Measurements from ENCODE around the gene PROM1. TPM values are rescaled to one million over a fixed set of nuclear protein-coding genes. Genes with fewer than 3 reads are reported as not detected.

The PROM1 gene
- total RNA-seq, 1 experiment from 2014 or later: 65.1 TPM

DNA sequence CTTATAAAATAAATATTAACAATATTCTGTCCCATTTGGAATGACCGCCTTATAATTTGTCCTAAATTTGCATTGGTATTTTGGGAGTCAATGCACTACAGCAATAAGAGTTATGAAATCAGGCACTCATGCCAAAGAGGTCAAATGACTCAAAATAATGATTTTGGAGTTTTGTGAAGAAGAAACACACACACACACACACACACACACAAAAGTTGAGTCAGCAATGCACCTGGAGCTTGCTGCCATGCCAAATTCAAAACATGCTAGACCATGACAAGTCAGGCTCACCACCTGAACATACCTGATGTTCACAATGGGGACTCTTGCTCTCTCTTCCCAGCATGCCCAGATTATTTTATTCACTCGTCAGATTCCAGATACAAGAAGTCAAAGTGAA lies 56.7 kb downstream of the PROM1 start:
- H3K27me3 Mint-ChIP-seq (ENCODE audit: low read depth): no peaks in the 10 kb centered on the region
- no peak for DNase-seq (ENCODE audit: low spot score)
- no peaks in the 10 kb centered on the region for H3K9me3 Mint-ChIP-seq
- H3K4me3 Mint-ChIP-seq: no peak overlapping the region
- TF ChIP-seq, protein P1, sequence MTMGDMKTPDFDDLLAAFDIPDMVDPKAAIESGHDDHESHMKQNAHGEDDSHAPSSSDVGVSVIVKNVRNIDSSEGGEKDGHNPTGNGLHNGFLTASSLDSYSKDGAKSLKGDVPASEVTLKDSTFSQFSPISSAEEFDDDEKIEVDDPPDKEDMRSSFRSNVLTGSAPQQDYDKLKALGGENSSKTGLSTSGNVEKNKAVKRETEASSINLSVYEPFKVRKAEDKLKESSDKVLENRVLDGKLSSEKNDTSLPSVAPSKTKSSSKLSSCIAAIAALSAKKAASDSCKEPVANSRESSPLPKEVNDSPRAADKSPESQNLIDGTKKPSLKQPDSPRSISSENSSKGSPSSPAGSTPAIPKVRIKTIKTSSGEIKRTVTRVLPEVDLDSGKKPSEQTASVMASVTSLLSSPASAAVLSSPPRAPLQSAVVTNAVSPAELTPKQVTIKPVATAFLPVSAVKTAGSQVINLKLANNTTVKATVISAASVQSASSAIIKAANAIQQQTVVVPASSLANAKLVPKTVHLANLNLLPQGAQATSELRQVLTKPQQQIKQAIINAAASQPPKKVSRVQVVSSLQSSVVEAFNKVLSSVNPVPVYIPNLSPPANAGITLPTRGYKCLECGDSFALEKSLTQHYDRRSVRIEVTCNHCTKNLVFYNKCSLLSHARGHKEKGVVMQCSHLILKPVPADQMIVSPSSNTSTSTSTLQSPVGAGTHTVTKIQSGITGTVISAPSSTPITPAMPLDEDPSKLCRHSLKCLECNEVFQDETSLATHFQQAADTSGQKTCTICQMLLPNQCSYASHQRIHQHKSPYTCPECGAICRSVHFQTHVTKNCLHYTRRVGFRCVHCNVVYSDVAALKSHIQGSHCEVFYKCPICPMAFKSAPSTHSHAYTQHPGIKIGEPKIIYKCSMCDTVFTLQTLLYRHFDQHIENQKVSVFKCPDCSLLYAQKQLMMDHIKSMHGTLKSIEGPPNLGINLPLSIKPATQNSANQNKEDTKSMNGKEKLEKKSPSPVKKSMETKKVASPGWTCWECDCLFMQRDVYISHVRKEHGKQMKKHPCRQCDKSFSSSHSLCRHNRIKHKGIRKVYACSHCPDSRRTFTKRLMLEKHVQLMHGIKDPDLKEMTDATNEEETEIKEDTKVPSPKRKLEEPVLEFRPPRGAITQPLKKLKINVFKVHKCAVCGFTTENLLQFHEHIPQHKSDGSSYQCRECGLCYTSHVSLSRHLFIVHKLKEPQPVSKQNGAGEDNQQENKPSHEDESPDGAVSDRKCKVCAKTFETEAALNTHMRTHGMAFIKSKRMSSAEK (CRISPR knock-in tag; IDR thresholded peaks at IDR 0.05; ENCODE audit: borderline replicate concordance): no peak
- no peak for TF ChIP-seq FOXP1 (CRISPR knock-in tag; IDR thresholded peaks at IDR 0.05; ENCODE audit: borderline replicate concordance)
- H3K27ac Mint-ChIP-seq: no peak overlapping the region; the same call in 1 of the 2 replicates
- ChIA-PET POLR2A (interaction anchor here (0.6 kb wide), 1 partner anchor 240 kb away, joined by 4 read pairs; no protein-coding TSS in a partner anchor), CTCF (interaction anchor here (1.0 to 1.7 kb wide), 2 partner anchors 179 to 221 kb away, joined by 3 to 5 read pairs; no protein-coding TSS in a partner anchor)
- H3K36me3 Mint-ChIP-seq: peaks cover 26% of the 10 kb centered on the region
- peaks cover 18% of the 10 kb centered on the region for H3K4me1 Mint-ChIP-seq
- no peak for ATAC-seq

DNA sequence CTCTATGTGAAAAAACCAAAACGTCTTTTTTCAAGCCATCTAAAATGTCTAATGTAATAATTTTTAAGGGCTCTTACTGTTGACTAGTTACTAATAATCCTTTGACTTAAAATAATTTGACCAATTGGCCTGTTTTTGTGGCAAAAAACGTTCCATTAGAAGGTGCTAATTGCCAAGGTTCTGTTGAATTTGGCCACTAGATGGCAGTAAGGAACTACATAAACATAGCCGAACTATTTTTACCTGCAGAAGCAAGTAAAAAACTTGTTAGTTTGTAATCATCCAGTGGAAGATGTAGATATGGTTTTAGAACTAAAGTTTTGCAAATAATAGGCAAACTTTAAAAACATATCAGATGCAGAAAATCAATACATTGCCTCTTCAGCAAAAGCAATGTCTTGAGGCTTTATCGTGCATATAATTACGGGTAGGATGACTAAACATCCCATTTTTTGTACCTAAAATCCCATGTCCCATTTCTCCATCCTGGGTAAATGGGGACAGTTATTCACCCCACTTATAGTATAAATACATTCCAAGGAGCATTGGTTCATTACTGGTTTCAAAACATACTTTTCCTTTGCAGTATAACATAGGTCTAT lies 57.6 kb downstream of the PROM1 start:
- no peak for TF ChIP-seq IRF2 (CRISPR knock-in tag; IDR thresholded peaks at IDR 0.05; ENCODE audit: borderline replicate concordance, low read depth)
- TF ChIP-seq, protein P2, sequence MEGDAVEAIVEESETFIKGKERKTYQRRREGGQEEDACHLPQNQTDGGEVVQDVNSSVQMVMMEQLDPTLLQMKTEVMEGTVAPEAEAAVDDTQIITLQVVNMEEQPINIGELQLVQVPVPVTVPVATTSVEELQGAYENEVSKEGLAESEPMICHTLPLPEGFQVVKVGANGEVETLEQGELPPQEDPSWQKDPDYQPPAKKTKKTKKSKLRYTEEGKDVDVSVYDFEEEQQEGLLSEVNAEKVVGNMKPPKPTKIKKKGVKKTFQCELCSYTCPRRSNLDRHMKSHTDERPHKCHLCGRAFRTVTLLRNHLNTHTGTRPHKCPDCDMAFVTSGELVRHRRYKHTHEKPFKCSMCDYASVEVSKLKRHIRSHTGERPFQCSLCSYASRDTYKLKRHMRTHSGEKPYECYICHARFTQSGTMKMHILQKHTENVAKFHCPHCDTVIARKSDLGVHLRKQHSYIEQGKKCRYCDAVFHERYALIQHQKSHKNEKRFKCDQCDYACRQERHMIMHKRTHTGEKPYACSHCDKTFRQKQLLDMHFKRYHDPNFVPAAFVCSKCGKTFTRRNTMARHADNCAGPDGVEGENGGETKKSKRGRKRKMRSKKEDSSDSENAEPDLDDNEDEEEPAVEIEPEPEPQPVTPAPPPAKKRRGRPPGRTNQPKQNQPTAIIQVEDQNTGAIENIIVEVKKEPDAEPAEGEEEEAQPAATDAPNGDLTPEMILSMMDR (IDR thresholded peaks at IDR 0.05): peak; percentile 49; the same call in 1 of the 2 replicates
- no peak overlapping the region for H3K4me3 Mint-ChIP-seq
- ATAC-seq (no peak), DNase-seq (ENCODE audit: low spot score) (no peak)
- peaks cover 18% of the 10 kb centered on the region for H3K4me1 Mint-ChIP-seq
- ChIA-PET POLR2A (no interaction called here), CTCF (interaction anchor here (0.9 kb wide), 1 partner anchor 180 kb away, joined by 3 read pairs; no protein-coding TSS in a partner anchor)
- no peak overlapping the region for H3K27ac Mint-ChIP-seq
- H3K27me3 Mint-ChIP-seq (ENCODE audit: low read depth): no peaks in the 10 kb centered on the region
- peaks cover 32% of the 10 kb centered on the region for H3K36me3 Mint-ChIP-seq
- H3K9me3 Mint-ChIP-seq: no peaks in the 10 kb centered on the region

DNA sequence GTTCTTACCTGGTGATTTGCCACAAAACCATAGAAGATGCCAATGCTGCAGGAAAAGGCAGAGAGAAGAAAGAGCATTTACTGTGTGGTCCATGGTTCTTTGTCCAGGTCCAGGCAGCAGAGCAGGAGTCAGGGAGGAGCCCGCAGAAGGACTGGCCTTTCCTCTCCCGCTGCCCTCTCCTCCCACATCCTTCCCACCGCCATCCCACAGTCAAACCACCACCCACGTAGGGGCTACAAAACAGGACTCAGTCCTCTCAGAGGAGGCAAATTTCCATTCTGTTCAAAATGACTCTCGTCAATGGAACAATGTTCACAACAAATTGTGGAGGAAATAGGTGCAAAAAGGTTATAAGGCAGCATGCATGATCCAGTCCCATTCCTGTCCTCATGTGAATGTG lies 58.6 kb downstream of the PROM1 start:
- no peak overlapping the region for H3K4me3 Mint-ChIP-seq
- CTCF ChIA-PET: interaction anchor here (0.9 kb wide), 1 partner anchor 181 kb away, joined by 3 read pairs; no protein-coding TSS in a partner anchor
- no peak for DNase-seq (ENCODE audit: low spot score)
- no peaks in the 10 kb centered on the region for H3K27me3 Mint-ChIP-seq (ENCODE audit: low read depth)
- peaks cover 35% of the 10 kb centered on the region for H3K36me3 Mint-ChIP-seq
- H3K4me1 Mint-ChIP-seq: peaks cover 18% of the 10 kb centered on the region
- TF ChIP-seq, protein P2 (IDR thresholded peaks at IDR 0.05): no peak
- TF ChIP-seq, protein P3, sequence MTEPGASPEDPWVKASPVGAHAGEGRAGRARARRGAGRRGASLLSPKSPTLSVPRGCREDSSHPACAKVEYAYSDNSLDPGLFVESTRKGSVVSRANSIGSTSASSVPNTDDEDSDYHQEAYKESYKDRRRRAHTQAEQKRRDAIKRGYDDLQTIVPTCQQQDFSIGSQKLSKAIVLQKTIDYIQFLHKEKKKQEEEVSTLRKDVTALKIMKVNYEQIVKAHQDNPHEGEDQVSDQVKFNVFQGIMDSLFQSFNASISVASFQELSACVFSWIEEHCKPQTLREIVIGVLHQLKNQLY (CRISPR knock-in tag; IDR thresholded peaks at IDR 0.05): no peak
- TF ChIP-seq ZNF138 (CRISPR knock-in tag; conservative IDR thresholded peaks at IDR 0.05): no peak
- TF ChIP-seq GABPB1 (CRISPR knock-in tag; IDR thresholded peaks at IDR 0.05): no peak
- TF ChIP-seq NFE2L1 (CRISPR knock-in tag; IDR thresholded peaks at IDR 0.05): no peak
- TF ChIP-seq, protein P4, sequence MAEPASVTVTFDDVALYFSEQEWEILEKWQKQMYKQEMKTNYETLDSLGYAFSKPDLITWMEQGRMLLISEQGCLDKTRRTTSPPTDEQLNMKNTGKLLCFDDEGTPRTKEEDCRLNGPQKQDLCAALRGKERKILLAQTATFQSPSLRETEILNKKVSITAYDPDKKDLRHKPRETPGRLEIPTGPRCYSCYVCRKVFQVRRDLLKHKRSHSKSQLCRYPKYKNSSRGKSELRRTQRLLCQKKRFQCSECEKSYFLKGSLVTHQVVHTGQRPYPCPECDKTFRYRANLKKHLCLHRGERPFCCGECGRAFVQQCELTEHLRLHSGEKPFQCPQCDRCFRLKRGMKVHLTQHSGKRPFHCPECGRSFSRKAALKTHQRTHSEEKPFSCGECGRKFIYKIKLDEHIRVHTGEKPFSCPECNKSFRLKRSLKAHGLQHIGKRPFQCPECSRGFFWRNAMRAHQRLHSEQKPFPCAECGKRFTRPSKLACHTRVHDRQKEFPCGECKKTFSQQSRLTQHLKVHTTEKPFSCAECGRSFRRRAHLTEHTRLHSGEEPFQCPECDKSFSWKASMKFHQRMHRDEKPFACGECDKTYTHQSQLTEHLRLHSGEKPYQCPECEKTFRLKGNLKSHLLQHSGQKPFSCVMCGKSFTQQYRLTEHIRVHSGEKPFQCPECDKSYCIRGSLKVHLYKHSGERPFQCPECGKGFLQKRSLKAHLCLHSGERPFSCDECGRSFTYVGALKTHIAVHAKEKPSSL (CRISPR knock-in tag; conservative IDR thresholded peaks at IDR 0.05): no peak
- no peak for TF ChIP-seq GTF2I (CRISPR knock-in tag; conservative IDR thresholded peaks at IDR 0.05)
- TF ChIP-seq TEAD1 (CRISPR knock-in tag; IDR thresholded peaks at IDR 0.05): no peak
- TF ChIP-seq, protein P5, sequence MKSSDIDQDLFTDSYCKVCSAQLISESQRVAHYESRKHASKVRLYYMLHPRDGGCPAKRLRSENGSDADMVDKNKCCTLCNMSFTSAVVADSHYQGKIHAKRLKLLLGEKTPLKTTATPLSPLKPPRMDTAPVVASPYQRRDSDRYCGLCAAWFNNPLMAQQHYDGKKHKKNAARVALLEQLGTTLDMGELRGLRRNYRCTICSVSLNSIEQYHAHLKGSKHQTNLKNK (CRISPR knock-in tag; IDR thresholded peaks at IDR 0.05): no peak
- no peak for TF ChIP-seq ZBTB21 (CRISPR knock-in tag; IDR thresholded peaks at IDR 0.05; ENCODE audit: borderline replicate concordance)
- TF ChIP-seq FOXJ3 (CRISPR knock-in tag; IDR thresholded peaks at IDR 0.05; ENCODE audit: borderline replicate concordance): no peak
- no peak for TF ChIP-seq ELF4 (CRISPR knock-in tag; IDR thresholded peaks at IDR 0.05; ENCODE audit: low read depth)
- TF ChIP-seq ZNF671 (CRISPR knock-in tag; IDR thresholded peaks at IDR 0.05): no peak
- no peaks in the 10 kb centered on the region for H3K9me3 Mint-ChIP-seq
- POLR2A ChIA-PET: no interaction called here
- no peak for ATAC-seq
- H3K27ac Mint-ChIP-seq: no peak overlapping the region
